IPS-15b (cell line): ENCODE data around the gene KIF26B.

Experiments used
- H3K27me3 ChIP-seq: one replicate; pipeline ENCODE4 v1.6.1; 2013; ENCODE audit warnings: low read length; ENCODE audit not compliant: control insufficient read depth, insufficient read depth
- H3K36me3 ChIP-seq: one replicate; pipeline ENCODE4 v1.6.1; 2013; ENCODE audit warnings: low read length; ENCODE audit not compliant: control insufficient read depth, insufficient read depth
- H3K4me1 ChIP-seq: one replicate; pipeline ENCODE4 v1.6.1; 2013; ENCODE audit warnings: mild to moderate bottlenecking, low read length; ENCODE audit not compliant: control insufficient read depth, insufficient read depth
- H3K4me3 ChIP-seq: one replicate; pipeline ENCODE4 v1.5.1; 2013; ENCODE audit warnings: low read depth, low read length
- H3K9ac ChIP-seq: one replicate; pipeline ENCODE4 v1.6.1; 2013; ENCODE audit warnings: low read depth, mild to moderate bottlenecking, low read length
- H3K9me3 ChIP-seq: one replicate; pipeline ENCODE4 v1.6.1; 2013; ENCODE audit warnings: mild to moderate bottlenecking, low read length; ENCODE audit not compliant: control insufficient read depth, insufficient read depth

The KIF26B gene

GRCh38 chr1:245440922-245441321 lies 286.1 kb downstream of the KIF26B start:
- Histone ChIP-seq H3K9me3 (no peaks in the 10 kb centered on the region), H3K27me3 (no peaks in the 10 kb centered on the region), H3K4me3 (no peak overlapping the region), H3K36me3 (no peaks in the 10 kb centered on the region), H3K4me1 (no peaks in the 10 kb centered on the region), H3K9ac (no peak overlapping the region)

GRCh38 chr1:245441689-245442088 lies 286.9 kb downstream of the KIF26B start:
- Histone ChIP-seq H3K9me3 (no peaks in the 10 kb centered on the region), H3K27me3 (no peaks in the 10 kb centered on the region), H3K4me3 (no peak overlapping the region), H3K4me1 (no peaks in the 10 kb centered on the region), H3K36me3 (no peaks in the 10 kb centered on the region), H3K9ac (no peak overlapping the region)

GRCh38 chr1:245444147-245444828 lies 289.5 kb downstream of the KIF26B start:
- H3K4me1 ChIP-seq = no peaks in the 10 kb centered on the region
- no peaks in the 10 kb centered on the region for H3K36me3 ChIP-seq
- H3K4me3 ChIP-seq = no peak overlapping the region
- H3K9ac ChIP-seq = no peak overlapping the region
- H3K9me3 ChIP-seq = no peaks in the 10 kb centered on the region
- no peaks in the 10 kb centered on the region for H3K27me3 ChIP-seq

GRCh38 chr1:245444945-245445344 lies 290.2 kb downstream of the KIF26B start:
- Histone ChIP-seq H3K9me3 (no peaks in the 10 kb centered on the region), H3K4me3 (no peak overlapping the region), H3K36me3 (no peaks in the 10 kb centered on the region), H3K9ac (no peak overlapping the region), H3K27me3 (no peaks in the 10 kb centered on the region), H3K4me1 (peaks cover 5% of the 10 kb centered on the region)

DNA sequence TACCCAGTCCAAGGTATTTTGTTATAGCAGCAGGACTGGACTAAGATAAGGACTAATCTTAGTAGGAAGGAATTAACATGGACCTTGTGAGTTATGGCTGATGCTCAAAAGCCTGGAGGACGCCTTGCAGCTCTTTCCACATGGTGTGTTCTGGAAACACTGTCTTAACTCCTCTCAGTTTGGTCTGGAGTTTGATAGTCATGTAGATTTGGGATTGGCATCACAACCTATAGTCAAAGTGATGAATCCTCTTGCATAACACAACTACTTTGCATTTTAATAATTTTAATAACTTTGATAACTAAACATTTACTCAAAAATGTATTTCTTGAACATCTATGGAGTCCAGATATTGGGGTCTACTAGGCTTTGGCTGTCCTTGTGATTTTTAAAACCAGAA lies 293.7 kb downstream of the KIF26B start:
- H3K27me3 ChIP-seq = no peaks in the 10 kb centered on the region
- no peak overlapping the region for H3K4me3 ChIP-seq
- H3K9me3 ChIP-seq = no peaks in the 10 kb centered on the region
- no peak overlapping the region for H3K9ac ChIP-seq
- peaks cover 7% of the 10 kb centered on the region for H3K4me1 ChIP-seq
- no peaks in the 10 kb centered on the region for H3K36me3 ChIP-seq

GRCh38 chr1:245448975-245449431 lies 294.2 kb downstream of the KIF26B start:
- H3K4me1 ChIP-seq = peaks cover 7% of the 10 kb centered on the region
- H3K4me3 ChIP-seq = no peak overlapping the region
- H3K9ac ChIP-seq = no peak overlapping the region
- H3K9me3 ChIP-seq = no peaks in the 10 kb centered on the region
- no peaks in the 10 kb centered on the region for H3K36me3 ChIP-seq
- no peaks in the 10 kb centered on the region for H3K27me3 ChIP-seq

GRCh38 chr1:245453541-245453940 lies 298.8 kb downstream of the KIF26B start:
- Histone ChIP-seq H3K27me3 (no peaks in the 10 kb centered on the region), H3K4me3 (no peak overlapping the region), H3K4me1 (peaks cover 7% of the 10 kb centered on the region), H3K9me3 (no peaks in the 10 kb centered on the region), H3K36me3 (no peaks in the 10 kb centered on the region), H3K9ac (no peak overlapping the region)

DNA sequence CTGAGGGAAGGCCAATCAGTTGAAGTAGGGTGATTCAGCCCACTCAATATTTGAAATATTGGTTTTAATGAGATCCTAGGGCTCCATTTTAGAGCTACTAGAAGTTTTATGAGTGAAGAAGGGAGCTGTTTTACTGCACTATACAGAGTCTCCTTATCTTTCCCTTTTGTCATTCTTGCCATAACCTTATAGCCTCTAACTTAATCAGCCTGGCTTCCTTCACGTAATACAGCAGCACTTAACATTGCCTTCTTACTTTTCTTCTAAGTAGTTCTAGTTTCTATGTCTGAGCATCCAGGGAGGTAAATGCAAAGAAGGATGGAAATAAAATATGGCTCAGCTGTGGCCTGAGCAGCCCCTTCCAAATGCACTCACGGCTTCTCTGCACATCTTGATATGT lies 299.3 kb downstream of the KIF26B start:
- Histone ChIP-seq H3K27me3 (no peaks in the 10 kb centered on the region), H3K36me3 (no peaks in the 10 kb centered on the region), H3K4me3 (no peak overlapping the region), H3K4me1 (peaks cover 7% of the 10 kb centered on the region), H3K9ac (no peak overlapping the region), H3K9me3 (no peaks in the 10 kb centered on the region)

- H3K4me3 ChIP-seq = no peak overlapping the region
- H3K4me1 ChIP-seq = no peaks in the 10 kb centered on the region
- H3K9me3 ChIP-seq = no peaks in the 10 kb centered on the region
- no peak overlapping the region for H3K9ac ChIP-seq
- H3K36me3 ChIP-seq = no peaks in the 10 kb centered on the region
- H3K27me3 ChIP-seq = no peaks in the 10 kb centered on the region
Measured at GRCh38 chr1:245457562-245457961, 302.8 kb downstream of the KIF26B start.

DNA sequence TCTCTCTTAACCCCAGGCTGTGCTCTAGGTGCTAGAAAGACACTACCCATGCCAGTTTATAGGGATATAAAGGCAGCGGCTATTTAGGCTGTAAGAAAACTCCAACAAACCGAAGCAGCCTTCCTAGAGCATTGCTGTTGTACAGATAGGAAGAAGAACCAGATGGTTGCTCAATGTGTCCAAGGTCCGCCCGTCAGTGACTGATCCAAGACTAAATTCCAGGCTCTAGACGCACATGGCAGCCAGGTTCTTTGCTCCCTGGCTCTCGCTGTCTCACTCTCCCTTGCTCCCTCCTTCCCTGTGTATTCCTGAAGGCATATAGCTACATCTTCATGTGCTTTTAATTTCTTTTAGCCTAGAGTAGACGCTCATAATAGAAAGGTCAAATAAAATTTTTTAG lies 303.4 kb downstream of the KIF26B start:
- H3K27me3 ChIP-seq = no peaks in the 10 kb centered on the region
- no peak overlapping the region for H3K9ac ChIP-seq
- no peaks in the 10 kb centered on the region for H3K9me3 ChIP-seq
- no peaks in the 10 kb centered on the region for H3K36me3 ChIP-seq
- H3K4me1 ChIP-seq = no peaks in the 10 kb centered on the region
- no peak overlapping the region for H3K4me3 ChIP-seq

GRCh38 chr1:245458761-245459174 lies 304.0 kb downstream of the KIF26B start:
- Histone ChIP-seq H3K9ac (no peak overlapping the region), H3K27me3 (no peaks in the 10 kb centered on the region), H3K9me3 (no peaks in the 10 kb centered on the region), H3K36me3 (no peaks in the 10 kb centered on the region), H3K4me1 (no peaks in the 10 kb centered on the region), H3K4me3 (no peak overlapping the region)

GRCh38 chr1:245459621-245460020 lies 304.8 kb downstream of the KIF26B start:
- Histone ChIP-seq H3K4me3 (no peak overlapping the region), H3K36me3 (no peaks in the 10 kb centered on the region), H3K9me3 (no peaks in the 10 kb centered on the region), H3K4me1 (no peaks in the 10 kb centered on the region), H3K9ac (no peak overlapping the region), H3K27me3 (no peaks in the 10 kb centered on the region)
